Measurements from ENCODE around the gene CSTPP1. TPM values are rescaled to one million over a fixed set of nuclear protein-coding genes. Genes with fewer than 3 reads are reported as not detected.
"Not testable (repeated sequence)": the region's sequence is repeated elsewhere in the genome, so short reads cannot be mapped to it uniquely, and the experiment has no call there.

CSTPP1 gene
- total and polyA plus RNA-seq, 2 donors (not counting 1 experiment from before 2014, with no cell fraction given), result 15.5 to 34.1 TPM

- no peaks in the 10 kb centered on the region for H3K36me3 ChIP-seq (ENCODE audit: control insufficient read depth, insufficient read depth, low read length)
- H3K27me3 ChIP-seq (ENCODE audit: control insufficient read depth, insufficient read depth, low read length), result no peaks in the 10 kb centered on the region
- no peak overlapping the region for H3K27ac ChIP-seq (ENCODE audit: insufficient read depth, low read length)
- no peaks in the 10 kb centered on the region for H3K9me3 ChIP-seq (ENCODE audit: control insufficient read depth, insufficient read depth, low read depth, low read length)
- H2AFZ ChIP-seq (ENCODE audit: low read length), result no peak overlapping the region
- DNase-seq (ENCODE audit: low read depth in 2 of 2), result no peak
- no peaks in the 10 kb centered on the region for H4K20me1 ChIP-seq (ENCODE audit: control insufficient read depth, extremely low read depth, insufficient read depth, low read length)
- no peak overlapping the region for H3K9ac ChIP-seq (ENCODE audit: insufficient read depth, low read length)
- TF ChIP-seq, protein P1, sequence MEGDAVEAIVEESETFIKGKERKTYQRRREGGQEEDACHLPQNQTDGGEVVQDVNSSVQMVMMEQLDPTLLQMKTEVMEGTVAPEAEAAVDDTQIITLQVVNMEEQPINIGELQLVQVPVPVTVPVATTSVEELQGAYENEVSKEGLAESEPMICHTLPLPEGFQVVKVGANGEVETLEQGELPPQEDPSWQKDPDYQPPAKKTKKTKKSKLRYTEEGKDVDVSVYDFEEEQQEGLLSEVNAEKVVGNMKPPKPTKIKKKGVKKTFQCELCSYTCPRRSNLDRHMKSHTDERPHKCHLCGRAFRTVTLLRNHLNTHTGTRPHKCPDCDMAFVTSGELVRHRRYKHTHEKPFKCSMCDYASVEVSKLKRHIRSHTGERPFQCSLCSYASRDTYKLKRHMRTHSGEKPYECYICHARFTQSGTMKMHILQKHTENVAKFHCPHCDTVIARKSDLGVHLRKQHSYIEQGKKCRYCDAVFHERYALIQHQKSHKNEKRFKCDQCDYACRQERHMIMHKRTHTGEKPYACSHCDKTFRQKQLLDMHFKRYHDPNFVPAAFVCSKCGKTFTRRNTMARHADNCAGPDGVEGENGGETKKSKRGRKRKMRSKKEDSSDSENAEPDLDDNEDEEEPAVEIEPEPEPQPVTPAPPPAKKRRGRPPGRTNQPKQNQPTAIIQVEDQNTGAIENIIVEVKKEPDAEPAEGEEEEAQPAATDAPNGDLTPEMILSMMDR (conservative IDR thresholded peaks at IDR 0.05 in 1 of 2, IDR thresholded peaks at IDR 0.05 in 1 of 2; ENCODE audit: low read depth in 1 of 2, low read length in 2 of 2), result no peak
- TF ChIP-seq EZH2 (IDR thresholded peaks at IDR 0.05; ENCODE audit: low read length, missing control alignments), result no peak
- H3K79me2 ChIP-seq (ENCODE audit: control insufficient read depth, insufficient read depth, low read length), result no peaks in the 10 kb centered on the region
- H3K4me2 ChIP-seq (ENCODE audit: extremely low read depth, insufficient read depth, low read length), result no peak overlapping the region
- no peak overlapping the region for H3K4me3 ChIP-seq (replicated peaks in 1 of 4; ENCODE audit: control extremely low read depth in 1 of 4, insufficient read depth in 1 of 4, low read depth in 3 of 4, low read length in 4 of 4)
- H3K4me1 ChIP-seq (ENCODE audit: control insufficient read depth, extremely low read depth, insufficient read depth, low read length), result peaks cover 5% of the 10 kb centered on the region
These were observed 270.9 kb downstream of the CSTPP1 start for GRCh38 chr11:47207459-47207858.

- H3K4me1 ChIP-seq (ENCODE audit: control insufficient read depth, extremely low read depth, insufficient read depth, low read length); H4K20me1 ChIP-seq (ENCODE audit: control insufficient read depth, extremely low read depth, insufficient read depth, low read length); H3K27me3 ChIP-seq (ENCODE audit: control insufficient read depth, insufficient read depth, low read length); H3K4me2 ChIP-seq (ENCODE audit: extremely low read depth, insufficient read depth, low read length); H3K27ac ChIP-seq (ENCODE audit: insufficient read depth, low read length); H3K79me2 ChIP-seq (ENCODE audit: control insufficient read depth, insufficient read depth, low read length); H3K4me3 ChIP-seq (replicated peaks in 1 of 4; ENCODE audit: control extremely low read depth in 1 of 4, insufficient read depth in 1 of 4, low read depth in 3 of 4, low read length in 4 of 4); DNase-seq (ENCODE audit: low read depth in 2 of 2); H3K9me3 ChIP-seq (ENCODE audit: control insufficient read depth, insufficient read depth, low read depth, low read length); H2AFZ ChIP-seq (ENCODE audit: low read length); H3K9ac ChIP-seq (ENCODE audit: insufficient read depth, low read length); H3K36me3 ChIP-seq (ENCODE audit: control insufficient read depth, insufficient read depth, low read length): not testable (repeated sequence)
These were observed 271.5 kb downstream of the CSTPP1 start for GRCh38 chr11:47208008-47208552.

GRCh38 chr11:47208628-47209027 is 272.1 kb downstream of the CSTPP1 start:
- Histone ChIP-seq H3K4me3 (replicated peaks in 1 of 4; ENCODE audit: control extremely low read depth in 1 of 4, insufficient read depth in 1 of 4, low read depth in 3 of 4, low read length in 4 of 4) (no peak overlapping the region), H3K4me1 (ENCODE audit: control insufficient read depth, extremely low read depth, insufficient read depth, low read length) (peaks cover 5% of the 10 kb centered on the region), H3K4me2 (ENCODE audit: extremely low read depth, insufficient read depth, low read length) (no peak overlapping the region), H4K20me1 (ENCODE audit: control insufficient read depth, extremely low read depth, insufficient read depth, low read length) (no peaks in the 10 kb centered on the region), H3K36me3 (ENCODE audit: control insufficient read depth, insufficient read depth, low read length) (no peaks in the 10 kb centered on the region), H3K79me2 (ENCODE audit: control insufficient read depth, insufficient read depth, low read length) (no peaks in the 10 kb centered on the region), H2AFZ (ENCODE audit: low read length) (no peak overlapping the region), H3K27ac (ENCODE audit: insufficient read depth, low read length) (no peak overlapping the region), H3K9ac (ENCODE audit: insufficient read depth, low read length) (no peak overlapping the region), H3K27me3 (ENCODE audit: control insufficient read depth, insufficient read depth, low read length) (no peaks in the 10 kb centered on the region), H3K9me3 (ENCODE audit: control insufficient read depth, insufficient read depth, low read depth, low read length) (no peaks in the 10 kb centered on the region)
- DNase-seq (ENCODE audit: low read depth in 2 of 2), result no peak
- TF ChIP-seq, protein P1 (conservative IDR thresholded peaks at IDR 0.05 in 1 of 2, IDR thresholded peaks at IDR 0.05 in 1 of 2; ENCODE audit: low read depth in 1 of 2, low read length in 2 of 2), result no peak
- TF ChIP-seq EZH2 (IDR thresholded peaks at IDR 0.05; ENCODE audit: low read length, missing control alignments), result no peak

Other genes starting within 250 kb of the CSTPP1 start
- 28.8 and 38.0 TPM in 2 replicates for gene ARHGAP1, start 236.1 kb upstream of the CSTPP1 start, total RNA-seq
- gene ARHGAP1, start 236.1 kb upstream of the CSTPP1 start, polyA plus RNA-seq, result 34.4 and 41.0 TPM in 2 replicates
- 6.9 and 7.9 TPM in 2 replicates for gene ZNF408, start 235.7 kb upstream of the CSTPP1 start, total RNA-seq
- gene ZNF408, start 235.7 kb upstream of the CSTPP1 start, polyA plus RNA-seq, result 4.2 and 5.9 TPM in 2 replicates
- gene F2, start 217.5 kb upstream of the CSTPP1 start, total RNA-seq, result not detected in 2 replicates
- gene F2, start 217.5 kb upstream of the CSTPP1 start, polyA plus RNA-seq, result not detected in 2 replicates
- gene CKAP5, start 90.5 kb upstream of the CSTPP1 start, total RNA-seq, result 61.4 and 111 TPM in 2 replicates
- gene CKAP5, start 90.5 kb upstream of the CSTPP1 start, polyA plus RNA-seq, result 64.7 and 91.9 TPM in 2 replicates
- 1.3 TPM in 2 replicates for gene LRP4, start 18.2 kb upstream of the CSTPP1 start, total RNA-seq
- gene LRP4, start 18.2 kb upstream of the CSTPP1 start, polyA plus RNA-seq, result 2.9 and 3.3 TPM in 2 replicates
- 68.1 and 80.4 TPM in 2 replicates for gene ARFGAP2, start 240.1 kb downstream of the CSTPP1 start, total RNA-seq
- gene ARFGAP2, start 240.1 kb downstream of the CSTPP1 start, polyA plus RNA-seq, result 50.1 and 68.7 TPM in 2 replicates
- 19.8 and 20.0 TPM in 2 replicates for gene PACSIN3, start 249.7 kb downstream of the CSTPP1 start, total RNA-seq
- 7.0 and 10.8 TPM in 2 replicates for gene PACSIN3, start 249.7 kb downstream of the CSTPP1 start, polyA plus RNA-seq